RWPE1 (cell line): Measurements from ENCODE around the gene SLC13A3.

Source experiments
- CTCF ChIA-PET: fragments of 350-600 bp; sonication (Branson Sonifier 250); formaldehyde crosslinking; extraction: SDS; loops from one replicate; lab custom pipeline; 2021; lab: Yijun Ruan, JAX
- POLR2A ChIA-PET: fragments of 400-600 bp; formaldehyde crosslinking; extraction: SDS; loops from one replicate; lab custom pipeline; 2020; ENCODE audit warnings: antibody characterized with exemption; ENCODE audit not compliant: low non-redundant PET; lab: Yijun Ruan, JAX
- DNase-seq: peaks from one replicate; pipeline ENCODE4 v3.0.0; 2012; ENCODE audit warnings: low spot score
- H3K27ac ChIP-seq: fragments of 450-650 bp; 2 replicates; pipeline ENCODE4 v1.5.1; 2017
- CTCF ChIP-seq: fragments of 450-650 bp; conservative IDR thresholded peaks from 2 replicates; pipeline ENCODE4 v1.5.1; 2017; ENCODE audit warnings: low read depth, mild to moderate bottlenecking

The SLC13A3 gene

GRCh38 chr20:46619445-46619844 is 31.8 kb downstream of the SLC13A3 start:
- no peak for TF ChIP-seq CTCF
- ChIA-PET CTCF (no interaction called here), POLR2A (no interaction called here)
- no peak overlapping the region for H3K27ac ChIP-seq
- DNase-seq = no peak

DNA sequence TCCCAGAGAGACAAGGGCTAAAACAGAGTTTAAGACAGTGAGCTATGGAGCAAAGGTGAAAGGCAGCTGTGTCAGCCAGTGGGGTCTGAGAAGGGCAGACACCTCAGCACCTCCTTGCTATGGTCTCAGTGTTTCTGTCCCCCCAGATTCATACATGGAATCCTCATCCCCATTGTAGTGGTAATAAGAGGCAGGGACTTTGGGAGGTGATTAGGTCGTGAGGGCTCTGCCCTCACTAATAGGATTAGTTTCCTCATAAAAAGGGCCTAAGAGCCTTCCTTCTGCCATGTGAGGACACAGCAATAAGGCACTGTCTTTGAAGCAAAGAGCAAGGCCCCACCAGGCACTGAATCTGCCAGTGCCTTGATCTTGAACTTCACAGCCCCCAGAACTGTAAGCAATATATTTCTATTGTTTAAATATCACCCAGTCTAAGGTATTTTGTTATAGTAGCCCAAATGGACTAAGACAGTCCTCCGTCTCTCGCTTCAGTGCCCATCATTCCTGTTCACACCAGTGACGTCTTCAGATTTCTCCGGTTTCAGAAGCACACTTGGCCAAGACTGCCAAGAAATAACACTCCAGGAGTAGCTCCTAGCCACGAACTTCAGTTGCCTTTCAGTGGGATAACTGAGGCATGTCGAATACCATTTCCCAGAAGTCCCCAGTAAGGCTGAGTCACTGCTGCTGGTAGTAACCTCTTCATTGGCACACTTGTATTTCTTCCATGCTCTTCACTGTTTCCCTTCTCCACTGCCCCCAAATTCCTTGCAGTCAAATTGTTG is 32.8 kb downstream of the SLC13A3 start:
- DNase-seq = no peak
- CTCF ChIA-PET = no interaction called here
- H3K27ac ChIP-seq = no peak overlapping the region
- POLR2A ChIA-PET = no interaction called here
- no peak for TF ChIP-seq CTCF

DNA sequence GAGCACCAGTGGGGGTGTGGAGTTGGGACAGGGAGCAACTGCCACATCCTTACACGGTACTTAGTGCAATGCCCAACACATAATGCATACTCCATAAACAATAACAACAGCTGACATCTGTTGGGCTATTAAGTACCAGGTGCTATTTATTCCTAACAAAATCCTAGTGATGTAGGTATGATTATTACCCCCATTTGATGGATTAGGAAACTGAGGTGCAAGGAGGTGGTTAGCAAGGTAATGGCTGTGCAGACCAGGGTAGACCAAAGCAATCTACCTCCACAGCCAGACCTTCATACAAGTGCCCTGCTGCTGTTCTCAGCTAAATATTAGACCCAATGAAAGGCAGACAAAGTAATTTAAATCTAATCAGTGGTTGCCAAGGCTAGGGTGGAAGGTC is 36.8 kb downstream of the SLC13A3 start:
- ChIA-PET POLR2A (no interaction called here), CTCF (interaction anchor here (0.6 kb wide), 1 partner anchor 108 kb away, joined by 4 read pairs; no protein-coding TSS in a partner anchor)
- H3K27ac ChIP-seq = no peak overlapping the region
- DNase-seq = no peak
- no peak for TF ChIP-seq CTCF

DNA sequence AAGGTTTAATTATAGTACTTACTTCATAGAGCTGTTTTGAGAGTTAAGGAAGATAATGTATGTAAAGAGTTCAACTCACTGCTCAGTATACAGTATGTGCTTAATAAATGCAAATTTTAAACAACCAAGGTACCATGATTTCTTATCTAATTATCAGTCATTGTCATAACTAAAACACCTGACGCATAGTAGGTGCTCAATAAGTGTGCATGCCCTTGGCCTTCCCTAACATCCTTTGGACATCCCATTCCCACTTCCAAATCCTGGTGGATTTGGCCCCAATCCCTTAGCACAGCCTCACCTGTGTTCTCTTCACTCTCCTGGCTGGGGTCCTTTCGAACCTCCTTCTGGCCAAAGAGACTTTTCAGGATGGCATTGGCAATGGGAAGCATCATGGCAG is 41.1 kb downstream of the SLC13A3 start:
- ChIA-PET POLR2A (no interaction called here), CTCF (no interaction called here)
- DNase-seq = no peak
- H3K27ac ChIP-seq = no peak overlapping the region
- TF ChIP-seq CTCF = no peak

GRCh38 chr20:46609043-46609442 is 42.2 kb downstream of the SLC13A3 start:
- H3K27ac ChIP-seq = no peak overlapping the region
- POLR2A ChIA-PET = no interaction called here
- CTCF ChIA-PET = interaction anchor here (0.6 to 0.7 kb wide), 2 partner anchors 10 to 53 kb away, joined by 3 read pairs; no protein-coding TSS in a partner anchor

More at GRCh38 chr20:46609043-46609442, 42.2 kb downstream of the SLC13A3 start:
- TF ChIP-seq CTCF = no peak
- no peak for DNase-seq
